GM10266 (cell line): ENCODE data around the gene PCBP3.
A peak's percentile ranks its signal among the peaks of the same experiment; 100 is the strongest.

Experiments
- DNase-seq: peaks from one replicate; pipeline ENCODE4 v3.0.0; 2012; ENCODE audit errors: extremely low spot score
- CTCF ChIP-seq: IDR thresholded peaks from 2 replicates; pipeline ENCODE4 v1.5.1; 2012; ENCODE audit warnings: mild to moderate bottlenecking, low read depth; ENCODE audit not compliant: control insufficient read depth, insufficient read depth; ENCODE audit errors: missing control alignments

Gene PCBP3

DNA sequence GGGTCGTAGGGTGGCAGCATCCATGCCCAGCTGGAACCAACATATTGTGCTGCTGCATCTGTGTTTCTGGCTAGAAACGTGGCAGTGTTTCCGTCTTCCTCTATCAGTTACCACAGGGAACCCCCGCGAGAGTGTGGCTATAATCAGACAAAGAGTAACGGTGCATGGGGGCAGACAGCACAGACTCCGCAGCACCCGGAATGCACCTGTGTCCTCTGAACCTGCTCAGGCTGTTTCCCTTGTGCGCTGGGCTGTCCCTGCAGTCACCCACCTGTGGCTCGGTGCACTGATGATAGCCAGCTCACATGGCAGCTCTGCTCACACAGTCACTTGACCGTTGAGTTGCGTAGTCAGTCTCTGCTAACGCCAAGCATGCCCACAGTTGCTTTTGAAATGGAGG, 11.4 kb upstream of the PCBP3 start:
- peak; percentile 52 for DNase-seq
- TF ChIP-seq CTCF = no peak

GRCh38 chr21:45632637-45633251, 10.8 kb upstream of the PCBP3 start:
- TF ChIP-seq CTCF = no peak
- no peak for DNase-seq

- no peak for TF ChIP-seq CTCF
- DNase-seq = no peak
These were observed 8.9 kb upstream of the PCBP3 start for GRCh38 chr21:45634511-45635183.

DNA sequence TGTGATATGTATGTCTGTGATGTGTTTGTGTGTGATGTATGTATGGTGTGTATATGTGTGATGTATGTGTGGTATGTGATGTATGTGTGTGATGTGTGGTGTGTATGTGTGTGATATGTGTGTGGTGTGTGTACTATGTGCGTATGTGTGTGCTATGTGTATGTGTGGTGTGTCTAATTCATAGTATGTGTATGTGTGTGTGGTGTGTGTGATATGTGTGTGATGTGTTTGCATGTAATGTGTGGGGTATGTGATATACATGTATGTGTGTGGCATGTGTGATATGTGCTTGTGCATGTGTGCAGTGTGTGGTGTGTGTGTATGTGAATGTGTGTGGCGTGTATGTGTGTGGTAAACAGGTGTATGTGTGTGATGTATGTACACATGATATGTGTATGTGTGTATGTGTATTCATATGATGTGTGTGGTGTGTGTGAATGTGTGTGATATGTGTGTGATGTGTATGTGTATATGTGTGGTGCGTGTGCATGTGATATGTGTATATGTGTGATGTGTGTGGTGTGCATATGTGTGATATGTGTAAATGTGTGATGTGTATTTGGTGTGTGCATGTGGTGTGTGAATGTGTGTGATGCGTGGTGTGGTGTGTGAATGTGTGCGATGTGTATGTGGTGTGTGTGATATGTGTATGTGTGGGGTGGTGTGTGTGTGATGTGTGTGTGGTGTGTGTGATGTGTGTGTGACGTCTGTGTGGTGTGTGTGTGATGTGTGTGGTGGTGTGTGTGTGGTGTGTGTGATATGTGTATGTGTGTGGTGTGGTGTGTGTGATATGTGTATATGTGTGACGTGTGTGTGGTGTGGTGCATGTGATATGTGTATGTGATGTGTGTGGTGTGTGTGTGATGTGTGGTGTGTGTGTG, 8.0 kb upstream of the PCBP3 start:
- no peak for DNase-seq

GRCh38 chr21:45636459-45636858, 7.1 kb upstream of the PCBP3 start:
- DNase-seq = no peak
- TF ChIP-seq CTCF = no peak

More for the DNA sequence above, 8.0 kb upstream of the PCBP3 start:
- no peak for TF ChIP-seq CTCF

DNA sequence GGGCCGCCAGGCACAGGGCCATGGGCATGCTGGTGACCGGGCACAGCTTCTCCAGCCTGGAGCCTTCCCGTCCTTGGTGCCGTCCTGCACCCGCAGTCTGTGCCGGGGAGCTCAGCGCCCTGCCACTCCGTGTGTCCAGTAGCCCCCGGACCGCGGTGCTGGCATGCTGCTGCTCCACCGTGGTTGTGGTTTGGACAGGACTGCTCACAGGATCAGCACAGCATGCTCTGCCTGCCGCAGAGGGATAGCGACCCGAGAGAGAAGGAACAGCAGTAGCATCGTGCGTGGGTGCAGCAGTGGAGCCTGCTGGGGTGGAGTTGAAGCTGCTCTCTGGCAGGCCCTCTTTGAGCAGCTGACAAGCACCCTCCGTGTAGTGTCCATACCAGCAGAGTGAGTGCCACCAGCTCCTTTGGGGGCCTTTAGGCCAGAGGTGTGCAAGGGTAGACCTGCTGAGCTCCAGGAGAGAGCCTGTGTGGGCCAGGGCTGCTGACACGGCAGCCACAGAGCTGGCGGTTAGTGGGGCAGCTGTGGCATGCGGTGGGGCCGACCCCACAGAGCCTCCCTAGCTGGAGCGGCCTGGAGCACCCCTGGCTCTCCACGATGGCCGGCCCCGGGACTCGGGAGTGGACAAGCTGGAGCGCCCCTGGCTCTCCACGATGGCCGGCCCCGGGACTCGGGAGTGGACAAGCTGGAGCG, 6.4 kb upstream of the PCBP3 start:
- no peak for TF ChIP-seq CTCF

More for the DNA sequence above, 6.4 kb upstream of the PCBP3 start:
- no peak for DNase-seq
